HepG2 (cell line): ENCODE results near the gene TMEM80. TPM values are rescaled to one million over a fixed set of nuclear protein-coding genes. Genes with fewer than 3 reads are reported as not detected.

ENCODE experiments used
- AGO2 ChIP-seq: fragments of 200-400 bp; formaldehyde crosslinking; optimal IDR thresholded peaks from 2 replicates; pipeline ENCODE3; 2017; ENCODE audit warnings: mild to moderate bottlenecking, low read depth, low read length, moderate library complexity
- CEBPB ChIP-seq: IDR thresholded peaks from 2 replicates; pipeline ENCODE4 v1.6.1; 2011; ENCODE audit warnings: low read depth, low read length, improper control_type of control experiment, borderline replicate concordance
- CREM ChIP-seq, 2 experiments: sonication (generic) in 1 of 2; formaldehyde crosslinking in 1 of 2; IDR thresholded peaks; 2 replicates each; pipeline versions ENCODE4 v1.4.0 to v1.6.1; 2016 to 2020; ENCODE audit warnings: antibody characterized with exemption in 1 of 2, mild to moderate bottlenecking in 1 of 2, missing genetic modification reagents in 1 of 2
- FOXC1 ChIP-seq: sonication (generic); formaldehyde crosslinking; IDR thresholded peaks from 2 replicates; pipeline ENCODE4 v1.8.0; 2022; ENCODE audit warnings: mild to moderate bottlenecking, missing genetic modification reagents, borderline replicate concordance
- FOXJ3 ChIP-seq: sonication (generic); formaldehyde crosslinking; IDR thresholded peaks from 2 replicates; pipeline ENCODE4 v1.4.0; 2020; ENCODE audit warnings: missing genetic modification reagents, mild to moderate bottlenecking, borderline replicate concordance
- JUNB ChIP-seq: sonication (generic); formaldehyde crosslinking; IDR thresholded peaks from 2 replicates; pipeline ENCODE4 v1.8.0; 2022; ENCODE audit warnings: missing genetic modification reagents, mild to moderate bottlenecking, borderline replicate concordance
- MYC ChIP-seq: sonication (generic); formaldehyde crosslinking; IDR thresholded peaks from 2 replicates; pipeline ENCODE4 v1.9.0; 2021; ENCODE audit warnings: missing genetic modification reagents, borderline replicate concordance
- POLR2A ChIP-seq, 2 experiments: IDR thresholded peaks; 2 replicates each; pipeline ENCODE4 v1.6.1; 2011; ENCODE audit warnings: low read depth in 2 of 2, low read length in 2 of 2, mild to moderate bottlenecking in 1 of 2, moderate library complexity in 1 of 2; ENCODE audit not compliant: insufficient read depth in 1 of 2
- SAP130 ChIP-seq: IDR thresholded peaks from 2 replicates; pipeline ENCODE4 v1.6.1; 2016; ENCODE audit warnings: low read depth
- SP4 ChIP-seq: sonication (generic); formaldehyde crosslinking; IDR thresholded peaks from 2 replicates; pipeline ENCODE4 v1.8.1; 2023; ENCODE audit warnings: mild to moderate bottlenecking, missing genetic modification reagents
- SRSF1 ChIP-seq: fragments of 200-400 bp; formaldehyde crosslinking; optimal IDR thresholded peaks from 2 replicates; pipeline ENCODE3; 2017; ENCODE audit warnings: mild to moderate bottlenecking, low read depth, low read length, moderate library complexity
- YY1 ChIP-seq: IDR thresholded peaks from 2 replicates; pipeline ENCODE4 v1.6.1; 2011; ENCODE audit warnings: low read length, low read depth, moderate library complexity, mild to moderate bottlenecking; ENCODE audit not compliant: insufficient read depth, insufficient replicate concordance
- ZFP36L2 ChIP-seq: sonication (generic); formaldehyde crosslinking; IDR thresholded peaks from 2 replicates; pipeline ENCODE4 v1.4.0; 2020; ENCODE audit warnings: missing genetic modification reagents
- ZNF207 ChIP-seq: fragments of 450-650 bp; IDR thresholded peaks from 2 replicates; pipeline ENCODE4 v1.6.1; 2016; ENCODE audit warnings: antibody characterized with exemption, borderline replicate concordance
- ZNF614 ChIP-seq: IDR thresholded peaks from 2 replicates; pipeline ENCODE4 v1.6.1; 2018; ENCODE audit warnings: missing biosample characterization, missing genetic modification reagents, inconsistent platforms, borderline replicate concordance
- ZNF674 ChIP-seq: sonication (generic); formaldehyde crosslinking; IDR thresholded peaks from 2 replicates; pipeline ENCODE4 v1.5.0; 2020; ENCODE audit warnings: low read depth, mild to moderate bottlenecking, missing genetic modification reagents
- ZNF781 ChIP-seq: sonication (generic); formaldehyde crosslinking; IDR thresholded peaks from 2 replicates; pipeline ENCODE4 v1.5.1; 2020; ENCODE audit warnings: borderline replicate concordance, mild to moderate bottlenecking, missing genetic modification reagents; ENCODE audit errors: not compliant biosample characterization
- polyA plus RNA-seq, 8 experiments: library from polyadenylated mRNA; depleted of rRNA in 3 of 8; stranded (reverse) in 7 of 8; unstranded in 1 of 8; fragments of >200 nt; fragmentation: Illumina TruSeq in 4 of 8; extraction: Trizol in 4 of 8; gene quantifications; 2 replicates each; pipeline versions ENCODE4 v1.2.1 to v1.2.3, GENCODE V29; 2011 to 2016; ENCODE audit warnings: low read depth in 4 of 8, missing spikeins in 1 of 8, mixed read lengths in 1 of 8; ENCODE audit not compliant: insufficient read depth in 1 of 8
- total RNA-seq, 5 experiments: library from RNA; depleted of rRNA; stranded (reverse); fragments of >200 nt; fragmentation: Illumina TruSeq; extraction: Trizol; gene quantifications; 2 replicates each; pipeline ENCODE4 v1.2.3, GENCODE V29; 2016; ENCODE audit warnings: low read depth in 1 of 5
- TF ChIP-seq, protein P1 (sequence below): sonication (generic); formaldehyde crosslinking; IDR thresholded peaks from 2 replicates; pipeline ENCODE4; 2020; ENCODE audit warnings: missing genetic modification reagents, mild to moderate bottlenecking, borderline replicate concordance
- TF ChIP-seq, protein P2 (sequence below): sonication (generic); formaldehyde crosslinking; IDR thresholded peaks from 2 replicates; pipeline ENCODE4 v1.8.1; 2023; ENCODE audit warnings: mild to moderate bottlenecking, missing genetic modification reagents
- TF ChIP-seq, protein P3 (sequence below): sonication (generic); formaldehyde crosslinking; IDR thresholded peaks from 2 replicates; pipeline ENCODE4 v1.4.0; 2020; ENCODE audit warnings: missing genetic modification reagents
- TF ChIP-seq, protein P4 (sequence below): sonication (generic); formaldehyde crosslinking; IDR thresholded peaks from 2 replicates; pipeline ENCODE4 v1.9.0; 2022; ENCODE audit warnings: missing genetic modification reagents, mild to moderate bottlenecking, borderline replicate concordance

Gene TMEM80
- total and polyA plus RNA-seq, 2 of the 13 experiments (the other 11 are each of a cell fraction or from before 2014, with no cell fraction given) = 5.6 to 17.1 TPM

DNA sequence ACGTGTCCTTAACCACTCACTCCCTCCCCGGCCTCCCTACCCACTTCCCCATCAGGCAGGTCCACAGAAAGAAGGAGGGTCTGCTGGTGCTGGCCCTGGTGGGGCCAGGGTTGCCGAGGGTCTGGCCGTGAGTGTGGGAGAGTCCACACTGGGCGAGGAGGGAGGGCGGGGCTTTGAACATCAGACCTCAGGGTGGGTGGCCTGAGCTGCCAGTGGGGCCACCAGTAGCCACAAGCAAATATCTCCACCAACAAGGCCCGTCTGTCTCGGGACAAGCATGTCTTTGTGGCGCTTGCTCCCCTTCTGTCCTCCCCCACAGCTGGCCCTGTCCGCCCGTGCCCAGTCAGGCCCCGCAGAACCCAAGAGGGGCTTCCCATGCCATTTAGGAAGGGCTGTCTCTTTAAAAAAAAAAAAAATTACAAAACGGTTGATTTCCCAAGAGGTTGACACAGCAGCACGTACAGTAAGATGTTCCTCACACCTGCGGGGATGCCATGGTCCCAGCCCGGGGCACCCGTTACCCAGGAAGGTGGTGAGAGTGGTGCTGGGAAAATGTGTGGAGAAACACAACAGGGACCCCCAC lies 34.0 kb downstream of the TMEM80 start (continued):
- TF ChIP-seq, protein P1, sequence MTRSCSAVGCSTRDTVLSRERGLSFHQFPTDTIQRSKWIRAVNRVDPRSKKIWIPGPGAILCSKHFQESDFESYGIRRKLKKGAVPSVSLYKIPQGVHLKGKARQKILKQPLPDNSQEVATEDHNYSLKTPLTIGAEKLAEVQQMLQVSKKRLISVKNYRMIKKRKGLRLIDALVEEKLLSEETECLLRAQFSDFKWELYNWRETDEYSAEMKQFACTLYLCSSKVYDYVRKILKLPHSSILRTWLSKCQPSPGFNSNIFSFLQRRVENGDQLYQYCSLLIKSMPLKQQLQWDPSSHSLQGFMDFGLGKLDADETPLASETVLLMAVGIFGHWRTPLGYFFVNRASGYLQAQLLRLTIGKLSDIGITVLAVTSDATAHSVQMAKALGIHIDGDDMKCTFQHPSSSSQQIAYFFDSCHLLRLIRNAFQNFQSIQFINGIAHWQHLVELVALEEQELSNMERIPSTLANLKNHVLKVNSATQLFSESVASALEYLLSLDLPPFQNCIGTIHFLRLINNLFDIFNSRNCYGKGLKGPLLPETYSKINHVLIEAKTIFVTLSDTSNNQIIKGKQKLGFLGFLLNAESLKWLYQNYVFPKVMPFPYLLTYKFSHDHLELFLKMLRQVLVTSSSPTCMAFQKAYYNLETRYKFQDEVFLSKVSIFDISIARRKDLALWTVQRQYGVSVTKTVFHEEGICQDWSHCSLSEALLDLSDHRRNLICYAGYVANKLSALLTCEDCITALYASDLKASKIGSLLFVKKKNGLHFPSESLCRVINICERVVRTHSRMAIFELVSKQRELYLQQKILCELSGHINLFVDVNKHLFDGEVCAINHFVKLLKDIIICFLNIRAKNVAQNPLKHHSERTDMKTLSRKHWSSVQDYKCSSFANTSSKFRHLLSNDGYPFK (CRISPR knock-in tag) = no peak
- TF ChIP-seq ZNF207 (no peak), SP4 (no peak), ZNF674 (CRISPR knock-in tag) (no peak), MYC (CRISPR knock-in tag) (peak; percentile 55; the same call in 1 of the 2 replicates), FOXC1 (CRISPR knock-in tag) (0 out of 2 replicates have a peak, but pooled peaks have one; percentile 37), ZFP36L2 (no peak), YY1 (peak; percentile 11), POLR2A (IDR thresholded peaks at IDR 0.05; ENCODE audit: insufficient read depth in 1 of 2, low read depth in 2 of 2, low read length in 2 of 2) (peak in 1 of 2 experiments; percentile 11; a peak in 1 of 4 replicates), CREM (IDR thresholded peaks at IDR 0.05) (peak; percentile 38; the same call in 1 of the 2 replicates), CREM (CRISPR knock-in tag; IDR thresholded peaks at IDR 0.05) (no peak), JUNB (CRISPR knock-in tag) (no peak), FOXJ3 (CRISPR knock-in tag) (peak; percentile 25; the same call in 1 of the 2 replicates), AGO2 (peak; percentile 82), ZNF614 (CRISPR knock-in tag) (no peak), SAP130 (CRISPR knock-in tag) (peak; percentile 31), CEBPB (peak; percentile 56; the same call in 1 of the 2 replicates), SRSF1 (peak; percentile 89), ZNF781 (CRISPR knock-in tag) (no peak)
- TF ChIP-seq, protein P2, sequence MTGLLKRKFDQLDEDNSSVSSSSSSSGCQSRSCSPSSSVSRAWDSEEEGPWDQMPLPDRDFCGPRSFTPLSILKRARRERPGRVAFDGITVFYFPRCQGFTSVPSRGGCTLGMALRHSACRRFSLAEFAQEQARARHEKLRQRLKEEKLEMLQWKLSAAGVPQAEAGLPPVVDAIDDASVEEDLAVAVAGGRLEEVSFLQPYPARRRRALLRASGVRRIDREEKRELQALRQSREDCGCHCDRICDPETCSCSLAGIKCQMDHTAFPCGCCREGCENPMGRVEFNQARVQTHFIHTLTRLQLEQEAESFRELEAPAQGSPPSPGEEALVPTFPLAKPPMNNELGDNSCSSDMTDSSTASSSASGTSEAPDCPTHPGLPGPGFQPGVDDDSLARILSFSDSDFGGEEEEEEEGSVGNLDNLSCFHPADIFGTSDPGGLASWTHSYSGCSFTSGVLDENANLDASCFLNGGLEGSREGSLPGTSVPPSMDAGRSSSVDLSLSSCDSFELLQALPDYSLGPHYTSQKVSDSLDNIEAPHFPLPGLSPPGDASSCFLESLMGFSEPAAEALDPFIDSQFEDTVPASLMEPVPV = 0 out of 2 replicates have a peak, but pooled peaks have one; percentile 4
- TF ChIP-seq, protein P3, sequence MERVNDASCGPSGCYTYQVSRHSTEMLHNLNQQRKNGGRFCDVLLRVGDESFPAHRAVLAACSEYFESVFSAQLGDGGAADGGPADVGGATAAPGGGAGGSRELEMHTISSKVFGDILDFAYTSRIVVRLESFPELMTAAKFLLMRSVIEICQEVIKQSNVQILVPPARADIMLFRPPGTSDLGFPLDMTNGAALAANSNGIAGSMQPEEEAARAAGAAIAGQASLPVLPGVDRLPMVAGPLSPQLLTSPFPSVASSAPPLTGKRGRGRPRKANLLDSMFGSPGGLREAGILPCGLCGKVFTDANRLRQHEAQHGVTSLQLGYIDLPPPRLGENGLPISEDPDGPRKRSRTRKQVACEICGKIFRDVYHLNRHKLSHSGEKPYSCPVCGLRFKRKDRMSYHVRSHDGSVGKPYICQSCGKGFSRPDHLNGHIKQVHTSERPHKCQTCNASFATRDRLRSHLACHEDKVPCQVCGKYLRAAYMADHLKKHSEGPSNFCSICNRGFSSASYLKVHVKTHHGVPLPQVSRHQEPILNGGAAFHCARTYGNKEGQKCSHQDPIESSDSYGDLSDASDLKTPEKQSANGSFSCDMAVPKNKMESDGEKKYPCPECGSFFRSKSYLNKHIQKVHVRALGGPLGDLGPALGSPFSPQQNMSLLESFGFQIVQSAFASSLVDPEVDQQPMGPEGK (CRISPR knock-in tag) = peak; percentile 51; the same call in 1 of the 2 replicates
- TF ChIP-seq, protein P4, sequence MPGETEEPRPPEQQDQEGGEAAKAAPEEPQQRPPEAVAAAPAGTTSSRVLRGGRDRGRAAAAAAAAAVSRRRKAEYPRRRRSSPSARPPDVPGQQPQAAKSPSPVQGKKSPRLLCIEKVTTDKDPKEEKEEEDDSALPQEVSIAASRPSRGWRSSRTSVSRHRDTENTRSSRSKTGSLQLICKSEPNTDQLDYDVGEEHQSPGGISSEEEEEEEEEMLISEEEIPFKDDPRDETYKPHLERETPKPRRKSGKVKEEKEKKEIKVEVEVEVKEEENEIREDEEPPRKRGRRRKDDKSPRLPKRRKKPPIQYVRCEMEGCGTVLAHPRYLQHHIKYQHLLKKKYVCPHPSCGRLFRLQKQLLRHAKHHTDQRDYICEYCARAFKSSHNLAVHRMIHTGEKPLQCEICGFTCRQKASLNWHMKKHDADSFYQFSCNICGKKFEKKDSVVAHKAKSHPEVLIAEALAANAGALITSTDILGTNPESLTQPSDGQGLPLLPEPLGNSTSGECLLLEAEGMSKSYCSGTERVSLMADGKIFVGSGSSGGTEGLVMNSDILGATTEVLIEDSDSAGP (CRISPR knock-in tag) = peak; percentile 99
